GM18868 (cell line): ENCODE data around the gene MLH1.
"Not testable (repeated sequence)": the region's sequence is repeated elsewhere in the genome, so short reads cannot be mapped to it uniquely, and the experiment has no call there.

Source experiments
- ATAC-seq: cut with Tn5 transposase; IDR thresholded peaks from one replicate; pipeline ENCODE4 v1.9.1; 2021; ENCODE audit warnings: mild to moderate bottlenecking, moderate library complexity; ENCODE audit not compliant: unreplicated experiment

MLH1 gene

DNA sequence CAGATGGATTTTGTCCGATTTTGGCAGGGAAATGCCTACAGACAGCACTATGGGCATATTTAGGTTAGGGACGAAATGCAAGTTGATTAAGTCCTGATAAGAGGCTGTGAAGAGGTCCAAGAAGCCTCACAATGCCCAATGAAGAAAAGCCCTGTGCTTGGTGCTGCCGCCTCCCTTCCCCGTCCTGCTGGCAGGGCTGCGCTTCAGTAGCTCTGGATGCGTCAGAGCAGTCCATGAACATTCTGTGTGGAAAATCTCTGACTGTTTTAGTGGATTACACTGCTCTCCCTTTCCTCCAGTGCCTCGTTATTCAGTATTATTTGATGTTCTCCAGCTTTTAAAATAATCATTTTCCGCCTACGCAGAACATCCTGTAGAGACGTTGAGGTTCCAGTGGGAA lies 39.6 kb downstream of the MLH1 start:
- ATAC-seq, result no peak

DNA sequence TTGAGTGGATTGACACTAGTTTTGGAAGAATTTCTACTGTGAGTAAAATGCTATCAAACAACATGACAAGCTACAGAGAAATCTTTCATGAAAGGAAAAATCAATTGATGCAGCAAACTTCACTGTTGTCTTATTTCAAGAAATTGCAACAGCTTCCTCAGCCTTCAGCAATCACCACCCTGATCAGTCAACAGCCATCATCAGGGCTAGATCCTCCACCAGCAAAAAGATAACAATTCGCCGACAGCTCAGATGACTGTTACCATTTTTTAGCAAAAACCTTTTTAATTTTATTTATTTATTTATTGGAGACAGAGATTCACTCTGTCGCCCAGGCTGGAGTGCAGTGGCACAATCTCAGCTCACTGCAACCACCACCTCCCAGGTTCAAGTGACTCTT lies 44.0 kb downstream of the MLH1 start:
- ATAC-seq, result no peak

DNA sequence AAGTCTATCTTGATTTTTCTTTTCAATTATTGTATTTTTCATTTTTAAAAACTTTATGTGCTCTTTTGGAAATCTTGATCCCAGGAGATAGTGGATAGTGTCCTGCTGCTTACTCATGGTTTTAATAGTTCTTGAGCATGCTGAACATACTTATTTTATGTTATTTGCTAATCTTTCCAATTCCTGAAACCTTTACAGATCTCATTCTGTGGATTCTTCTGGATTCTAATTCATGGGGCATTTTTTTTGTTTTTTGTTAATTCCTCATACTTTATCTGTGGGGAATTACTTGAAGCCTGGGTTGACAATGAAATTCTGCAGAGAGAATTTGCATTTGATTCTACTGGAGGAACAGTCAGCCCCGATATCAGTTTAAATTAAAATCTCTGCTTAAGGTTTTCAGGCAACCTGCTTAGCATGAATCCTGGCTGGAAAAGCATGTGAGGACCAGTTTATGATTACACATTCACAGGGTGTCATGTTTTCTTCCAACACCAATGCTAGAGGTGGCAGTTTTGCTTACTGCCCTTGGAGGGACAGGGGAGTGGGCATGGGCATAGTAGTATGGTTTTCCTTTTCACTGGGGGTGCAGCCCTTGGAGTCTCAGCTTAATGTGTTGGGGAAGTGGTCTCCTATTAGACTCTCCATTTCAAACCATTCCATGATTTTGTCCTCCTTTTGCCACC lies 46.0 kb downstream of the MLH1 start:
- ATAC-seq, result no peak

DNA sequence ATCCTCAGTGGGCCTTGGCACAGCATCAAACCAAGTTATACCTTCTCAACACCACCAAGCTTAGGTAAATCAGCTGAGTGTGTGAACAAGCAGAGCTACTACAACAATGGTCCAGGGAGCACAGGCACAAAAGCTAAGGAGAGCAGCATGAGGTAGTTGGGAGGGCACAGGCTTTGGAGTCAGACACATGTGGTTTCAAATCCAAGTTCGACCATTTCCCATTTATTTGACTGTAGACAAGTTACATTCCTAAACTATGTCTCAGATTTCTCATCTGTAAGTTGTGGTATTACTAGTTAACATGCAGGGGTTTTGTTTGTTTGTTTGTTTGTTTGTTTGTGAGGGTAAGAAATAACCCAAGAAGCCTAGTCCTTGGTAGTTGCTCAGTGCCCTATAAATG lies 46.9 kb downstream of the MLH1 start:
- ATAC-seq, result no peak

DNA sequence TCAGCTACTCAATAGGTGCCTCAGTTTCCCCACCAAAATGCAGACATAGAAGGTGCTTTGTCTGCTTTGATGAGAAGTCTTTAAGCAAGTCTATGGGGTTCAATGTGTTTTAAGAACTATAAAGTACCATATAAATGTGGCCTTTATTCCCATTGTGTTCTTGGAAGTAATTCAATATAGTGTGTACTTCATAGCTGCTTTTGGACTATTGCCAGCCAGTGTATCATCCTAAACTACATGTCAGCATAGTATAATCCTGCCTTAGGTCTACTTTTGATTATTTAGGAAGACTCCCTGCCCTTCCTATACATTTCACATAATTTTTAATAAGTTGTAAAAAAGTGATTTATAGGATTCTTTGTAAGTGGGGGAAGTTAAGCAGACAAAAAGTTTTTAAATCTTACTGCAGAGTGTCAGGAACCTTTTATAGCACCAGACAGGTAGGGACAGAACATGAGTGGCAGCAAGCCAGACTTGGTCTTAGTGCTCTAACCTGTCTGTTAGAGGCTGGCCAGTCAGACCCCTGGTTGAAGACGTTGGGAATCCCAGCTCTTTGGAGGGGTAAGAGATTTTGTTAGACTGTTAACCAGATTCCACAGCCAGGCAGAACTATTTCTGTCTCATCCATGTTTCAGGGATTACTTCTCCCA lies 48.4 kb downstream of the MLH1 start:
- no peak for ATAC-seq

DNA sequence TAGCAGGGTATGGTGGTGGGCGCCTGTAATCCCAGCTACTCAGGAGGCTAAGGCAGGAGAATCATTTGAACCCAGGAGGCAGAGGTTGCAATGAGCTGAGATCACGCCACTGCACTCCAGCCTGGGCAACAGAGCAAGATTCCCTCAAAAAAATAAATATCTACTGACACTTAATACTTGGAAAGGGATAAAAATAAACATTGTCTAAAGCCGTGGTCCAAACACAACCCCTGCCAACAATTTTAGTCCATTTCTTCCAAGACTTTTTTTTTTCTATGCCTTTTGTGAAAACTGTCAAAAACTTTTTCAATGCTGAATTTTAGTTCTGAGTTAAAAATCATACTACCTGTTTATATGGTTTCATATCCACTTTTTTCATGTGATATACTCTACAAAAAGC lies 49.4 kb downstream of the MLH1 start:
- not testable (repeated sequence) for ATAC-seq

DNA sequence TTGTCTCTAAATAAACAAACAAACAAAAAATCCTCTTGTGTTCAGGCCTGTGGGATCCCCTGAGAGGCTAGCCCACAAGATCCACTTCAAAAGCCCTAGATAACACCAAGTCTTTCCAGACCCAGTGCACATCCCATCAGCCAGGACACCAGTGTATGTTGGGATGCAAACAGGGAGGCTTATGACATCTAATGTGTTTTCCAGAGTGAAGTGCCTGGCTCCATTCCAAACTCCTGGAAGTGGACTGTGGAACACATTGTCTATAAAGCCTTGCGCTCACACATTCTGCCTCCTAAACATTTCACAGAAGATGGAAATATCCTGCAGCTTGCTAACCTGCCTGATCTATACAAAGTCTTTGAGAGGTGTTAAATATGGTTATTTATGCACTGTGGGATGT lies 57.0 kb downstream of the MLH1 start:
- ATAC-seq, result no peak

DNA sequence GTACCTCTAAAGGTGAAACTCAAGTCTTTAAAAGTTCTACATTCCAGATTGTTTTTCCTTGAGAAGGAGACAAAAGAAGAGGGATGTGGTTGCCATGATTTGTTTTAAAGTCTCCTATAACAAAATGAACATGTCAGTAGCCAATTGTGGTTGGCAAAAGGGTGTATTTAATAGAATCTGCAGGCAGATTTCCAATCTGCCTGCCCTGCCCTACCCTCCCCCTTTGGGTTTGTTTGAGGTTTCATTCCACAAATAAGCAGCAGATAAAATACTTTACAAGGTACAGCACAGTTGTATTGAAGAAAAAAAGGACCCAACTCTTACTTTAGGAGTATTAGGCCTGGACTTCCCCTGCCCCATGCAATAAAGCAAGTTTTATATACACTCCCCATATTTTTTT lies 59.5 kb downstream of the MLH1 start:
- ATAC-seq, result no peak

DNA sequence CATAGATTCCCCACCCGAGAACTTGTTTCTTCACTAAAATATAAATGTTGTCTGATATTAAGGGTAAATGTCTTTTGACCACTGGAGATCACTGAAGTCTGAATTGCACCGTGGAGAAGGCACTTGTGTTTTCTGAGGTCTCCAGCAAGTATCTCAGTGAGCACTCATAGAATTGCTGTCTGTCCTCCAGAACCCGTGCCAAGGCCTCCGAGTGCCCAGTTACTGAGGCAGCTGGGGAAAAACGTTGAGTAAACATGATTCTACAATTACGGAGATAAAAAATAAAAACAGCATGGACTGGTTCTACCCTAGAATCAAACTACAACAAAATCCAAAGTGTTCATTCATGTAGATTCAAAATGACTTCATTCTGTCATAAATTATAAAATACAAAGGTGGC lies 60.0 kb downstream of the MLH1 start:
- no peak for ATAC-seq

DNA sequence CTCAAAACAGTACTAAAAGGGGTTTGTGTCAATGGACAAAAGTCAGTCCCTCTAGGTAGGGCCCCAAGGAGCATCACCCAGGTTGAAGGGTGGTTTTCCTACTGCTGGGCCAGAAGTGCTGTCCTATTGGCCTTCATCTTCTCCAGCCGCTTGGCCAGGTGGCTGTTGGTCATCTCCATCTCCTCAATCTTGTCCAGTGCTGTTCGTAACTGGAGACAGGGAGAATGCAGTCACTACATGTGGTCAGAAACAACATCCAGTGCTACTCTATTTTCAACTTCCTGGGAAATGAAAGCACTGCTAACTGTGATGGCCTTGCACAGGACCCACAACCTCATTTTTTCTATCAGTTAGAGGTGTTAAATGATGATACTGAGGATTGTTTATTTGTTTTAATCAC lies 60.4 kb downstream of the MLH1 start:
- no peak for ATAC-seq

DNA sequence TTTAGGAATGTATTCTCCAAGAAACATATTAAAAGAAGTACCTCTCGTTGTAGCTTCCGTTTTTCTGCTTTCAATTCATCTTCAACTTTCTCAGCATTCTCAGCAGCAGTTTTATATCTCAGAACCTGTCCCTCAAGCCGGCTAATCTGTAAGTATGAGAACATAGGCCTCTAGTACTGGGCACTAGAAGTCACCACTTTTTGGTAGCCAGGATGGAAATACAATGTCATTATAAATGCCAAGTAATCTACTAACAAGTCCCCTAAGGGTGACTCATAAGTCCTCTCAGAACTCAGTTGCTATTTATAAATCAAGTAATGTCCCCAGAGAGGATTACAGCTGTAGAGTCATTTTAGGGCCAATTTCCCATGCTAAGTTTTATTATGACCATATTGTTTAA lies 61.1 kb downstream of the MLH1 start:
- peak; percentile 96 for ATAC-seq

DNA sequence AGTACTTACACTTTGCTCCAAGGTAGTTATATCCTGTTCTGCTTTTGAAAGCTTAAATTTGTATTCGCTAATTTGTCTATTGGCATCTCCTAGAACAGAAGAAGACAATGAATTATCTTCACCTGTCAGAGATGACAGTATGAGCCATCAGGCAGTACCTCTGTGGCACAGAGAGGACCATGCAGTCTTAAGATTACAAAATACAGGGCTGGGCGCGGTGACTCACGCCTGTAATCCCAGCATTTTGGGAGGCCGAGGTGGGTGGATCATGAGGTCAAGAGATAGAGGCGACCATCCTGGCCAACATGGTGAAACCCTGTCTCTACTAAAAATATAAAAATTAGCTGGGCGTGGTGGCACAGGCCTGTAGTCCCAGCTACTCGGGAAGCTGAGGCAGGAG lies 61.8 kb downstream of the MLH1 start:
- ATAC-seq, result not testable (repeated sequence)

DNA sequence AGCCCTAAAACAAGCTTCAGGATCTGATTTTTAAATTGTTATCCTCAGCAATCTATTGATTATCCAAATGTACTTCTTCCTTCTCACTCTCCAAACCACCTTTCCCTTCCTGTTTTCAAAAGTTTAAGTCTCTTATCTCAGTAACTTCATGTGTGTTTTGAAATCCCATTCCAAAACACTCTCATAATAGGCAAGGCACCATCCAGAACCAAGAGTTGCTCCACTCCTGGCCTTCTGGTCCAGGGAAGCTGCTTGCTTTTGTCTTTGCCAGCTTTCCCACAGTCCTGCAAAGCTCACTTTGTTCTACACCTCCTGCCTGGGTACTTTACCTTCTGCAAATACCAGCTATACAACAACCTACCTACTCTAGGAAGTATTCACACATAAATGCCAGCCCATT lies 63.5 kb downstream of the MLH1 start:
- ATAC-seq, result no peak

DNA sequence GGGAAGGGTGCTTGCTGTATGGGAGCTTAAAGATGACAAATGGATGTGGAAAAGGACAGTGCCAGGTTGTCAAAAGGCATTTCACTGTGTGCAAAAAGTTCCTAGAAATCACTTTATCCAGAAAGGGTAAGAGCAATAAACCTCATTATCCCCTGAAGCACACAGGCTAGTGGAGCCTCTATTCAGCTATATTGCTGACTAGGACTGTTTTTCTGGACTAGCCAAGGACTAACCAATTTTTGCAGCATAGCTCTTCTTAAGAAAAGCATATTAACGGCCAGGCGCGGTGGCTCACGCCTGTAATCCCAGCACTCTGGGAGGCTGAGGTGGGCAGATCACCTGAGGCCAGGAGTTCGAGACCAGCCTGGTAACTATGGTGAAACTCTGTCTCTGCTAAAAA lies 64.8 kb downstream of the MLH1 start:
- no peak for ATAC-seq

DNA sequence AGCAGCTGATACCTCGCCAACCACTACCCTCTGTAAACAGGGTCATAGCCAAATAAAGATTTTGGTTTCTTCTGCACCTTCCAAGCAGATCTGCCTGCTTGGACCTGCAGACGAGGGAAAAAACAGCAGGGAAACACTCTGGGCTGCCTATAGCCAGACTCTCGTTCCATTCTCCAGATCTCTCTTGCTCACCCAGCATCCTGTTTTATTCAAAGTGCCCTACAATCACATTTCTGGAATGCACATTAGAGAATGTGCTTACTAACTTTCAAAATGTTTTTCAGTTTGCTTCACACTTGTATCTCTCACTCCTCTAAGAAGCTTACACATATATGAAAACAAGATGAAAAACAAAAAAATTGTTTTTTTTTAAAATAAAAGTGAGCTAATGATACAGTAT lies 71.4 kb downstream of the MLH1 start:
- no peak for ATAC-seq

DNA sequence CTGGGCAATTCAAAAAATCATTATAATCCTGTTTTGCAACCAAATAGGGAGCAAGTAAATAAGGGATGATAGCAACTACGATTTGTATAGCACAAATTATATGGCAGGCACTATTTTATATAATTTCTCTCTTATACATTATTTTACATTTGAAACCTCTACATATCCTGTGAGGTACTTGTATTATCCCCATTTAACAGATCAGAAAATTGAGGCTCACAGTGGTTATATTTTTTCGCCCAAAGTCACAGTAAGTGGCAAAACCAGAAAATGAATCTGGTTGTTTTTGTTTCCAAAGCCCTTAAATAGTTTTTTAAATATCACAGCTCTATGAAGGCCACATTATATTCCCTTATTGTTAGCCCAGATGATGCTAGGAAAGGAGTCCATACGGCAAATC lies 74.3 kb downstream of the MLH1 start:
- ATAC-seq, result no peak

DNA sequence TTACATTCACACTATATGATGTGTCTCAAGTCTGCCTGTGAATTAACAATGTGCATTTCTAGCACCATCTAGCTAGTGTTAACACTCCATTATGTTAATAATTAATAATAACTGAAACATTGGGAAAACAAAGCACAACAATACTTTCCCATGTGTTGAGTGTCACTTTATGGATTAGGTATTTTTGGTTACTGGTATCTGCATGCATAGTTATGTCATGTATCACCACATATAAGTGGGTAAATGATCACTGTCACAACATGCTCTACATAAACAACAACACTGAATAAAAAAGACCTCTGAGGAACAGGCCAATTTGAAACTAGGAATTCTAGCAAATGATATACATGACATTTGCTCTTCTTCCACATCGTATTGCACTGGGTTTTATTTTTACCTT lies 74.7 kb downstream of the MLH1 start:
- ATAC-seq, result no peak

DNA sequence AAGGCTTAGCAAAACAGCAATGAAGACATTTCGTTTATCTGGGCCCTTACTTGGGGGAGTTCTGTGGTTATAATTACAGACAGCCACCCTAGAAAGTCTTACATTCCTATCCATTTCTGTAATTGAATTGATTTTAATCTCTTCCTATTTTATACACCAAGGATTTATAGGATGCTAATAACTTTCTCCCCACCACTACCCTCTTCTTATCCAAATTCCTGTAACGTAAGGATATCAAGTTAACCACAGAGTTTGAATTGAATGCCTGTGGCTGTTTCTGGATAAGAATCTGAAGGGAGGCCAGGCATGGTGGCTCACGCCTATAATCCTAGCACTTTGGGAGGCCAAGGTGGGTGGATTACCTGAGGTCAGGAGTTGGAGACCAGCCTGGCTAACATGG lies 78.6 kb downstream of the MLH1 start:
- no peak for ATAC-seq

DNA sequence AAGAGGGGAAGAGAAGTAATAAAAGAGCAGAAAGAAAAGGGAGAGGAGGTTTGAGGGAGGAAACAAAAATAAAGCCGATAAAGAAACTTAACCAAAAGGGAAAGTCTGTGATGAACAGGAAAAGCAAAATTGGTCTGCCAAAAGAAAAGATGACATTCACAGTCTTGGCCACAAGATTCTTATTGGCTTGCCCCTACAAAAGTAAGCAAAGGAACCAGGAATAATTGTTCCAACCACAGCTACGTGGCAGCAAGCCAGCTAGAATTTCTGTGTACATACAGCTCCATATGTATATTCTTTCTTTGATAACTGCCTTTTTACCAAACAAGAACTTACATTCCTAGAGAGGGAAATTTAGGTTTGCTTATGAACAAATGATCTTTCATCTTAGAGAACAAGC lies 79.6 kb downstream of the MLH1 start:
- ATAC-seq, result no peak

DNA sequence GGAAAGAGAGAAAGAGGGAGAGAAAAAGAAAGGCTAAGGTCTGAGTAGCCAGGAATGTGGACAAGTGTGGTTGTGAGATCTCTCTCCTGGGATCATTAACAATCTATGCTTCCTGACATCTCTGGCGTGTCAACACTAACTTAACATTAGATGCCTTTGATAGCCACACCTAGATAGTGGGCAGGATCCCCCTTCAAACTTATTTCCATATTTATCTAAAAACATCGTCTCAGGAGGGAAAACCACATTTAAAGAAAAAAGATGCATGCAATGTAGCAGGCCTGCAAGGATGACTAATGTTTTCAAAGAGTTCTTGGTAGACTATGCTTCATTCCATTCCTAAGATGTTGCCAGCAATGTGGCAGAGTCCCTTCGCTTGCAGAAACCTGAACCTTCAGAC lies 80.9 kb downstream of the MLH1 start:
- no peak for ATAC-seq

DNA sequence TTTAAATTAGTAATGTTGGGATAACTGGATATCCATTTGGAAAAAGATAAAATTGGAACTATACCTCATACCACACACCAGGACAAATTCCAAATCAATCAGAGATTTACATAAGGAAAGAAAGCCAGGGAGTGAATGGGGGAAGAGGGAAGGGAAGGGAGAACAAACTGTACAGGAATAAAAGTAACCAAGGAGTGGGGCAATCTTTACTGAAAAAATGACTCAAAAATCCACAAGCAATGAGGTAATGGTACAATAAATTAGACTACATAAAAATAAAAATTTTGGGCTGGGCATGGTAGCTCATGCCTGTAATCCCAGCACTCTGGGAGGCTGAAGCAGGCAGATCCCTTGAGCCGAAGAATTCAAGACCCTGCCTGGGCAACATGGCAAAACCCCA lies 82.6 kb downstream of the MLH1 start:
- no peak for ATAC-seq

DNA sequence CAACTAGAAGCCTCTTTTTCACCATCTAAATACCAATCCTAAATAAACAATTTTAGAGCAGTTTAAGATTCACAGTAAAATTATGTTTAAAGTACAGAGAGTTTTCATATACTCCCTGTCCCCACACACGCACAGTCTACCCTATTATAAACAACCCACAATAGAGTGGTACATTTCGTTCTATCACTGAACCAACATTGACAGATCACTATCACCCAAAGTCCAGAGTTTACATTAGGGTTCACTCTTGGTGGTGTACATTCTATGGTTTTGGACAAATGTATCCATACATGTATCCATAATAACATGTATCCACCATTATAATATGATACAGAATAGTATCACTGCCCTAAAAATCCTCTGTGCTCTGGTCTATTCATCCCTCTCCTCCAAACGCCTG lies 89.0 kb downstream of the MLH1 start:
- no peak for ATAC-seq

DNA sequence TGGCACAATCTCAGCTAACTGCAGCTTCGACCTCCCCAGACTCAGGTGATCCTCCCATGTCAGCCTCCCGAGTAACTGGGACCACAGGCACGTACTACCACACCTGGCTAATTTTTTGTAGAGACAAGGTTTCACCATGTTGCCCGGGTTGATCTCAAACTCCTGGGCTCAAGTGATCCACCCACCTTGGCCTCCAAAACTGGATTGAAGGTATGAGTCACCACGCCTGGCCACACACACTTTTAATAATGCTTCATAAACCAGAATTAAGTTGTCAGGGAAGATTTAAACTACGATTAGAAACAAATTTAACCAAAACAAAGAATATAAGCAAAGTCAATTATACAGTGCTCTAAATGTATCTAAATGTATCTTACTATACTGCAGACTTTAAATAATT lies 93.6 kb downstream of the MLH1 start:
- no peak for ATAC-seq
